GM18861 (cell line): Measurements from ENCODE around the gene ALKBH6.

Experiments
- ATAC-seq: cut with Tn5 transposase; IDR thresholded peaks from one replicate; pipeline ENCODE4 v1.9.1; 2021; ENCODE audit not compliant: unreplicated experiment

Gene ALKBH6

GRCh38 chr19:36030264-36031148, 16.5 kb upstream of the ALKBH6 start:
- ATAC-seq, result no peak

- no peak for ATAC-seq
Observed at GRCh38 chr19:36028313-36029041, 14.5 kb upstream of the ALKBH6 start.

- ATAC-seq, result no peak
Observed at GRCh38 chr19:36027696-36028095, 13.7 kb upstream of the ALKBH6 start.

- no peak for ATAC-seq
Observed at GRCh38 chr19:36026091-36026876, 12.3 kb upstream of the ALKBH6 start.

- ATAC-seq, result no peak
Observed at GRCh38 chr19:36025541-36025940, 11.5 kb upstream of the ALKBH6 start.

GRCh38 chr19:36023432-36023831, 9.4 kb upstream of the ALKBH6 start:
- no peak for ATAC-seq

- ATAC-seq, result no peak
Observed at GRCh38 chr19:36019061-36019670, 5.2 kb upstream of the ALKBH6 start.

GRCh38 chr19:36013280-36014011, 567 bp downstream of the ALKBH6 start:
- no peak for ATAC-seq

GRCh38 chr19:36010402-36010801, 3.6 kb downstream of the ALKBH6 start:
- no peak for ATAC-seq

GRCh38 chr19:36009633-36010379, 4.2 kb downstream of the ALKBH6 start:
- no peak for ATAC-seq

GRCh38 chr19:36009220-36009619, 4.8 kb downstream of the ALKBH6 start:
- ATAC-seq, result no peak

GRCh38 chr19:36008336-36008978, 5.6 kb downstream of the ALKBH6 start, which contains the start of gene SYNE4:
Gene SYNE4 (minus strand): TSS chr19:36008813. CDS start chr19:36008681, 132 bp downstream.
- no peak for ATAC-seq

GRCh38 chr19:36006955-36007354, 7.1 kb downstream of the ALKBH6 start:
- ATAC-seq, result no peak

- no peak for ATAC-seq
Observed at GRCh38 chr19:36003284-36003683, 10.7 kb downstream of the ALKBH6 start.

GRCh38 chr19:36001605-36002004, 12.4 kb downstream of the ALKBH6 start:
- no peak for ATAC-seq

- no peak for ATAC-seq
Observed at GRCh38 chr19:35996777-35997176, 17.2 kb downstream of the ALKBH6 start.

GRCh38 chr19:35995048-35995993, 18.7 kb downstream of the ALKBH6 start, which contains the start of gene SDHAF1:
Gene SDHAF1 (plus strand): TSS chr19:35995188. CDS start chr19:35995275, 87 bp downstream.
- peak; percentile 84 for ATAC-seq
